Stimulated activated CD4-positive, alpha-beta T cell treated with anti-CD3 and anti-CD28 coated beads, TNF-alpha, amount 100 ng/mL, for 48 hours (primary cell): Measurements from ENCODE around the gene MYO5A.
"Not testable (repeated sequence)": the region's sequence is repeated elsewhere in the genome, so short reads cannot be mapped to it uniquely, and the experiment has no call there.

Source experiments
- DNase-seq, 3 donors: peaks; one replicate each; pipeline ENCODE4 v3.0.0-alpha.2; 2020; ENCODE audit warnings: low read depth in 3 of 3

Gene MYO5A

DNA sequence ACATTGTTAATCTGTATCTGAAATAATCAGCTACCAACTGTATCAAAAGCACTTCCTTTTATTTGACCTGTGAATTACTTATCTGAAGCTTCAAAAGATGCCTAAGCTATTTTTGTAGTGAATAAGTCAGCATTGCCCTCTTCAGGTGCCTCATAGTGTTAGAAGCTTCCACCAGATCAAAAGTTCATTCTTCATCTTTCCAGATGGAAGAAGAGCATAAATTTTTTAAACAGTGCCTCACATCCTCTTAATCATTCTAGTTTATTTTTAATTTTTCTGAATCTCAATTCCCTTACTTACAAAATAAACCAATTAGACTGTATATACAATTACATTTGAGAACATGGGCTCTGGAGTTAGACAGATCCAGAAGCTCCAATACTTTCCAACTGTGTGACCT is 65.0 kb downstream of the MYO5A start:
- DNase-seq = no peak

- no peak for DNase-seq
Observed at GRCh38 chr15:52462806-52463360, 65.8 kb downstream of the MYO5A start.

- DNase-seq = not testable (repeated sequence)
Observed at GRCh38 chr15:52459701-52460100, 69.0 kb downstream of the MYO5A start.

- DNase-seq = not testable (repeated sequence)
Observed at GRCh38 chr15:52459265-52459664, 69.4 kb downstream of the MYO5A start.

- DNase-seq = no peak
Observed at GRCh38 chr15:52448011-52448890, 80.4 kb downstream of the MYO5A start.

DNA sequence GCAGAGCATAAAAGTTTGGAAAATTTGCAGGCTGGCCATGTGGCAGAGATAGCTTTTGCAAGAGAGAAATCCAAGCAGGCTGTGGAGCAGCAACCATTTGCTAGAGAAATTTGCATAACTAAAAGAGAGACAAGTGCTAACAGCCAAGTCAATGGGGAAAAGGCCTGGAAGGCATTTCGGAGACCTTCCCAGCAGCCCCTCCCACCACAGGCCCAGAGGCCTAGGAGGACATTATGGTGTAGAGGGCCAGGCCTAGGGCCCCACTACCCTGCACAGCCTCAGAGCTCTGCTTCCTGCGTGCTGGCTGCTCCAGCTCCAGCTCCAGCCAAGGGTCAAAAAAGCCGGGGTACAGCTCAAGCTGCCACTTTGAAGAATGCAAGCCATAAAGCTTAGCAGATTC is 82.7 kb downstream of the MYO5A start:
- DNase-seq = no peak

DNA sequence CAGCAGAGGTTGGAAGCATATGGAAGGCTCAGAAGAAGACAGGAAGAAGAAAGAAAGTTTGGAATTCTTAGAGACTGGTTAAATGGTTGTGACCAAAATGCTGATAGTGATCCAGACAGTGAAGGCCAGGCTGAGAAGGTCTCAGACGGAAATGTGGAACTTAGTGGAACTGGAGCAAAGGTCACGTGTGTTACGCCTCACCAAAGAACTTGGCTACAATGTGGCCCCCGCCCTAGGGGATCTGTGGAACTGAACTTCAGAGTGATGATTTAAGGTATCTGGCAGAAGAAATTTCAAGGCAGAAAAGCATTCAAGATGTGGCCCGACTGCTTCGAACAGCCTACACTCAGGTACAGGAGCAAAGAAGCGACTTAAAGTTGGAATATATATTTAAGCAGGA is 83.1 kb downstream of the MYO5A start:
- DNase-seq = no peak

- not testable (repeated sequence) for DNase-seq
Observed at GRCh38 chr15:52443205-52443604, 85.5 kb downstream of the MYO5A start.

DNA sequence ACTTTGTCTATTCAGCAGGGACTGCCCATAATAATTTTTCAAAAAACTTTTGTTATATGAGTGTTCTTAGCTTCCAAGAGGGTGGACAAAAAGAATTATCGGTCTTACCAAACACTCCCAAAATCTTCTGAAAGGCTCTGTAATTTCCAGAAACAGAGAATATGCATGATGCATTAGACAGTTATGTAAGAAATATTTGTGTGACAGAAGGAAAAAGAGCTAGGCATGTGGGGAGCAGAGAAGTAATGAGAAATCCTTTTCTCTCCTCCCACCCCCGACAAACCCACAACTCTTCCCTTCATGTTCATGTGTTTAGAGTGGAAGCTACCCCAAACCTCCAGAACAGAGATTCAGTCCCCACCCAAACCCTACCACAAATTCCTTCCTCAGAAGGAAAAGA is 86.8 kb downstream of the MYO5A start:
- no peak for DNase-seq

DNA sequence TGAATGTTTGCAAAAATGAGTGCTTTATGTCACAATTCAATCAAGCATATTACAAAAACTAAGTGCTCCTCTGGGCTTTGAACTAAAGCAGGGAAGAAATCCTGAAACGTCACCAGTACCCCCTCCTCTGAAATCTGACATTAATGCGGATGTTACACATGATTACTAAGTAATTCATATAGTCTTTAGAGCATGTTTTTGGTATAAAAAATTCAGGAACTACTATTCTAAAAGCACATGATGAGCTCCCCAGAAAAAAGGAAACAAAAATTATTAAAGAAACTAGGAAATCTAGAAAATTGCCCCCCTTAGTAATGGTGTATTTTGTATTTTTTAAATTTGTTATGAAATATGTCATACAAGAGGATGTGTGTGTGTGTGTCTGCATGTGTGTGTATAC is 87.7 kb downstream of the MYO5A start:
- DNase-seq = no peak

- peak in 1 of 3 donors; percentile 36 for DNase-seq
Observed at GRCh38 chr15:52440414-52440813, 88.3 kb downstream of the MYO5A start.

DNA sequence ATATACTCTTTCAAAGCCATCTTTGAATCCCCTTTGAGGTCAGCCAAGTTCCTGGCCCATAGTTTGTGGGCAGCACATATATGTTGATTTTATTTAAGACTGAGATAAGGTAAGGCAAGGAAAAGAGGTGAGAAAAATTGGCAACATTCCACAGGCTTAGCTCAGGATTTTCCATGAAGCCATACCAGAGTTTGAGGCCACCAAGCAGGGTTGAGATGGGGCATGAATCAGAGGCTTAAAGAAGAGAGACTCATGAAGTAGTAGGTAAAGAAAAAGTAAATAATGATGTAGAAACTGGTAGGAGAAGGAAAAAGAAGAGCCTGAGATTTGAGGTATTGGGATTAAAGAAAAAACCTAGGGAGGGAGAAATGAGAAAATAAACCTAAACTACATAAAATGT is 89.2 kb downstream of the MYO5A start:
- DNase-seq = no peak

- not testable (repeated sequence) for DNase-seq
Observed at GRCh38 chr15:52439042-52439441, 89.6 kb downstream of the MYO5A start.

DNA sequence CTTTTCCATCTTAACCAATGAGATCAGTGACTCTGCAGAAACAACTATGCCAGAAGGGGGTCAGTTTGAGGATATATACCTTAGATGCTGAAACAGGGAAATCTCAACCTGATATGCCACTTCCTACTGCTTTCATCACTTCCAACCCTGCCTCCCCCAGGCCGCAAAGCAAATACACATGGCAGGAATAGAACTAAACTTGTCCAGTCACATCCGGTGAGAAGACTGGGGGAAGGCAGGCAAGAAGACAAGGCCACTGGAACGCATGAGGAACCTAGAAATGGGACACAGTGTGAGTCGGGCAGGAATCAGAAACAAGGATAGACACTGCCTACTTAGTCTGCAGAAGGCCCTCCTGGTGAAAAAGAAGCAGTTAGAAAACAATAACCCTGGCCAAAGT is 90.6 kb downstream of the MYO5A start:
- DNase-seq = no peak

DNA sequence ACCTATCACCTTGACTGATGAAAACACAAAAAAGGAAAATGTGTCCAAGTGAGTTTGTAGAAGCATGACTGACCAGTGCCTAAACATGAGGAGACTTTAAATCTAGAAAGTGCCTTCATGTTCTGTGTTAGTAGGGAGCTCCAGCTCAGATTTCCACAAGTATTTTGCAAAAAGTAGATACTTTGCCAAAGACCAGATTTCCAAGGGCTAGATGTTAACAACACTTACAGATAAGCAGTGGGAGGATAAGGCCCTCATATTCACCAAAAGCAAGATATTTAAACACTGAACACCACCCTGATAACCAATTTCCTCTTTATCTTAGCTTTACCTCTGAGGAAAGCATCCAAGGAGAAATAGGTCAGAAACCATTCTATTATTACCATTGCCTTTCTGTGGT is 91.0 kb downstream of the MYO5A start:
- no peak for DNase-seq

DNA sequence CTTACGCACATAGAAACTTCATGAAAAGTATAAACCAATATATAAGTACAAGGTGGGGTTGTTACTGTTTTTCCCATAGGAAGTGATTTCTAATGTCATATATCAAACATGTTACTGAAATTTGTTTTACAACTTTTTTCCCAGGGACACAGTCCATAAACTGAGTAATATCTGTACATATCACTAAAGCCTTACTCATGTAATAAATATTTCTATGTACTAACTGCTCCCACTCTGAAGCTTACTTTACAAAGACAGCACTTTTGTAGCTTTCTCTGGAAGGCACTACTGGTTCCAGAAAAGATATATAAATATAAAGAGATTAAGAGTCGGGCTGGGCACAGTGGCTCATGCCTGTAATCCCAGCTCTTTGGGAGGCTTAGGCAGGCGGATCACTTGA is 91.7 kb downstream of the MYO5A start:
- no peak for DNase-seq

- DNase-seq = no peak
Observed at GRCh38 chr15:52434885-52435284, 93.8 kb downstream of the MYO5A start.

- no peak for DNase-seq
Observed at GRCh38 chr15:52428297-52428696, 100.4 kb downstream of the MYO5A start.

GRCh38 chr15:52427804-52428203 is 100.9 kb downstream of the MYO5A start:
- peak in 2 of 3 donors; percentile 8 for DNase-seq

DNA sequence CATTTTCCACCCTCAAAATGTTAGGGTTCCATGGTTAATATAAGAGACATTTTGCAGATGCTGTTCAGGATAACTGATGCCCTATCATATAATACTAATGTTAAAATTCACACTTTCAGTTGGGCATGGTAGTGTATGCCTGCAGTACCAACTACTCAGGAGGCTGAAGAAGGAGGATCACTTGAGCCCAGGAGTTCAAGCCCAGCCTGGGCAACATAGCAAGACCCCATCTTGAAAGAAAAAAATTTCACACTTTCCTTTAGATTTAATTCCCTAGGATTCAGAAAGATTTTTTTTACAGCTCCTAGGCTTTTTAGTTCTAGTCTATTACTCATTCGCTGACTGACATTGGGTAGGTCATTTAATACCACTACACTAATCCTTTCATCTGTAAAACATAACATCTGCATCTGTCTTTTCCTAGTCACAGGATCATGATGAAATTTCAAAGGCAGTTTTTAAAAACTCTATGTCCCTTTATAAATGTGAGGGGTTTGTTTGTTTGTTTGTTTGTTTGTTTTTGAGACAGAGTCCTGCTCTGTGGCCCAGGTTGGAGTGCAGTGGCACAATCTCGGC is 103.7 kb downstream of the MYO5A start:
- no peak for DNase-seq

DNA sequence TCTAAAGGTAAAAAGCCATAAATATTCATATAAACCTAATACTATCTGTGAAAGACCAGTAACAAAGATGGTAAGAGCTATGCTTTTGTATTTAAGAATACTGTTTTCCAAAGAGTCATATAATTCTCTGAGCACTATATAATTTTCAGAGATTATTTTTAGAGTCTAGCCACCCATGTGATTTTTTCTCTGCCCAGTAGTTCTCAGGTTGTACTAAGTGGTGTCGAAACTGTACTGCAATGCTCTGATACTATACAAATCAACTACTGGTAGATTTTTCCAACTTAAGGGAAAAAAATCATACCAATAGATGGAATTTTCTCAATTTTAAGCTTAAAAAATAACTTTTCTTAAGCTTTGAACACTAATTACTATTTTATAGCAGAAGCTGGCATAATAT is 104.8 kb downstream of the MYO5A start:
- no peak for DNase-seq

DNA sequence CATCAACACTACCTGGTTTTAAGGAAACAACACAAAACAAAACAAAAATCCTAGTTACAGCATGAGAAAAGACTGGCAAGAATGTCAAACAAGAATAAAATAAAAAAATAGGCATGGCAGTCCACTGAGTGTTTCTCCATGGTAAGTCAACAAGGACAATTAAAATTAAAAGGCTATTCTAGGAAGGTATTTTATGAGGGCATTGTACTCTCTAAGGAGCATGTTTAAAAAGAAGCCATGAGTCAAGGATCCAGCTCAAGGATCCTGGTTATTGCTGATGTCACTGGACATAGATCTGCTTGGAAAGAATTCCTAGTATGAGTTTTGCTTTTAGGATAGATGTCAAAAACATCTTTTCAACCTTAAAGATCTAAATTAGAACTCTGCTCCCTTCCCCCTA is 106.7 kb downstream of the MYO5A start:
- DNase-seq = no peak

GRCh38 chr15:52421029-52421428 is 107.7 kb downstream of the MYO5A start:
- DNase-seq = no peak
